Keratinocyte (primary cell): ENCODE measurements around the gene MPND. TPM values are rescaled to one million over a fixed set of nuclear protein-coding genes. Genes with fewer than 3 reads are reported as not detected.

ENCODE experiments used
- DNase-seq: peaks from one replicate; pipeline ENCODE4 v3.0.0-alpha.2; 2011; ENCODE audit warnings: low read depth, missing footprints, low spot score
- FAIRE-seq: peaks from 2 replicates; lab custom pipeline; 2011; peaks lifted over from hg19 to GRCh38; lab: Jason Lieb, UNC
- H2AFZ ChIP-seq: 2 replicates; pipeline ENCODE4 v1.6.0; 2012; ENCODE audit warnings: low read length, control low read depth, inconsistent platforms; ENCODE audit not compliant: control insufficient read depth
- H3K27ac ChIP-seq: 2 replicates; pipeline ENCODE4 v1.5.1; 2011; ENCODE audit warnings: low read length; ENCODE audit not compliant: control insufficient read depth, insufficient read depth
- H3K27me3 ChIP-seq: 3 replicates; pipeline ENCODE4 v1.6.0; 2011; ENCODE audit warnings: low read length; ENCODE audit not compliant: control insufficient read depth, insufficient read depth; ENCODE audit errors: extremely low read depth
- H3K36me3 ChIP-seq, 2 experiments: 2 replicates in 1 of 2; 3 replicates in 1 of 2; pipeline ENCODE4 v1.5.1; 2011; ENCODE audit warnings: low read length in 2 of 2, mild to moderate bottlenecking in 1 of 2; ENCODE audit not compliant: control insufficient read depth in 2 of 2, insufficient read depth in 2 of 2; ENCODE audit errors: extremely low read depth in 1 of 2
- H3K4me1 ChIP-seq: 3 replicates; pipeline ENCODE4 v1.5.1; 2011; ENCODE audit warnings: low read length; ENCODE audit not compliant: control insufficient read depth, insufficient read depth; ENCODE audit errors: extremely low read depth
- H3K4me2 ChIP-seq: 3 replicates; pipeline ENCODE4 v1.6.0; 2011; ENCODE audit warnings: low read depth, low read length; ENCODE audit not compliant: control insufficient read depth, insufficient read depth; ENCODE audit errors: extremely low read depth
- H3K4me3 ChIP-seq, 3 experiments: fragments of 200-600 bp in 1 of 3; sonication (generic) in 1 of 3; 2 replicates in 2 of 3; 3 replicates in 1 of 3; pipeline ENCODE4 v1.5.1; 2011 to 2016; ENCODE audit warnings: low read length in 3 of 3, mild to moderate bottlenecking in 3 of 3, control low read depth in 2 of 3, inconsistent platforms in 1 of 3, low read depth in 1 of 3, mixed read lengths in 1 of 3, mixed run types in 1 of 3, moderate library complexity in 1 of 3; ENCODE audit not compliant: control insufficient read depth in 2 of 3, insufficient read depth in 2 of 3; ENCODE audit errors: extremely low read depth in 1 of 3
- H3K79me2 ChIP-seq: 2 replicates; pipeline ENCODE4 v1.6.0; 2012; ENCODE audit warnings: low read length; ENCODE audit not compliant: control insufficient read depth, insufficient read depth
- H3K9ac ChIP-seq: 3 replicates; pipeline ENCODE4 v1.6.0; 2011; ENCODE audit warnings: low read length; ENCODE audit not compliant: control insufficient read depth, insufficient read depth; ENCODE audit errors: extremely low read depth
- H3K9me1 ChIP-seq: 3 replicates; pipeline ENCODE4 v1.6.0; 2011; ENCODE audit warnings: low read length; ENCODE audit not compliant: control insufficient read depth, insufficient read depth; ENCODE audit errors: extremely low read depth
- H3K9me3 ChIP-seq: 2 replicates; pipeline ENCODE4 v1.5.1; 2012; ENCODE audit warnings: low read depth, low read length; ENCODE audit not compliant: control insufficient read depth
- H4K20me1 ChIP-seq: 3 replicates; pipeline ENCODE4 v1.6.0; 2011; ENCODE audit warnings: low read length; ENCODE audit not compliant: control insufficient read depth, insufficient read depth; ENCODE audit errors: extremely low read depth
- EZH2 ChIP-seq: IDR thresholded peaks from one replicate; pipeline ENCODE4 v1.6.1; 2012; ENCODE audit warnings: inconsistent platforms, mild to moderate bottlenecking, low read length, moderate library complexity
- dilution Hi-C: fragments of 300-500 bp; cut with MboI; formaldehyde crosslinking; loops from one replicate; pipeline ENCODE4 v1.7.0; 2020; ENCODE audit warnings: low sequenced_read_pairs; ENCODE audit not compliant: extremely low pct_ligation_motif_present
- polyA plus RNA-seq, 5 experiments: library from polyadenylated mRNA; depleted of rRNA in 3 of 5; stranded (reverse) in 3 of 5; stranded (forward) in 1 of 5; unstranded in 1 of 5; fragments of >200 nt; gene quantifications; 1 replicate in 1 of 5; 2 replicates in 3 of 5; 3 replicates in 1 of 5; pipeline versions ENCODE4 v1.2.1 to v1.2.3, GENCODE V29; 2011 to 2012; ENCODE audit warnings: missing spikeins in 2 of 5, low read depth in 1 of 5, low replicate concordance in 1 of 5
- TF ChIP-seq, protein P1 (sequence below), 3 experiments: IDR thresholded peaks in 1 of 3; conservative IDR thresholded peaks in 1 of 3; optimal IDR thresholded peaks in 1 of 3; 2 replicates in 2 of 3; 3 replicates in 1 of 3; pipeline versions ENCODE3 to v1.5.1; 2011; ENCODE audit warnings: low read length in 3 of 3, mild to moderate bottlenecking in 3 of 3, moderate library complexity in 2 of 3, control low read depth in 1 of 3, inconsistent platforms in 1 of 3; ENCODE audit not compliant: insufficient read depth in 2 of 3; ENCODE audit errors: extremely low read depth in 1 of 3

MPND gene
- polyA plus RNA-seq, 1 donor (not counting 4 experiments of a cell fraction or from before 2014, with no cell fraction given): 4.2 TPM

DNA sequence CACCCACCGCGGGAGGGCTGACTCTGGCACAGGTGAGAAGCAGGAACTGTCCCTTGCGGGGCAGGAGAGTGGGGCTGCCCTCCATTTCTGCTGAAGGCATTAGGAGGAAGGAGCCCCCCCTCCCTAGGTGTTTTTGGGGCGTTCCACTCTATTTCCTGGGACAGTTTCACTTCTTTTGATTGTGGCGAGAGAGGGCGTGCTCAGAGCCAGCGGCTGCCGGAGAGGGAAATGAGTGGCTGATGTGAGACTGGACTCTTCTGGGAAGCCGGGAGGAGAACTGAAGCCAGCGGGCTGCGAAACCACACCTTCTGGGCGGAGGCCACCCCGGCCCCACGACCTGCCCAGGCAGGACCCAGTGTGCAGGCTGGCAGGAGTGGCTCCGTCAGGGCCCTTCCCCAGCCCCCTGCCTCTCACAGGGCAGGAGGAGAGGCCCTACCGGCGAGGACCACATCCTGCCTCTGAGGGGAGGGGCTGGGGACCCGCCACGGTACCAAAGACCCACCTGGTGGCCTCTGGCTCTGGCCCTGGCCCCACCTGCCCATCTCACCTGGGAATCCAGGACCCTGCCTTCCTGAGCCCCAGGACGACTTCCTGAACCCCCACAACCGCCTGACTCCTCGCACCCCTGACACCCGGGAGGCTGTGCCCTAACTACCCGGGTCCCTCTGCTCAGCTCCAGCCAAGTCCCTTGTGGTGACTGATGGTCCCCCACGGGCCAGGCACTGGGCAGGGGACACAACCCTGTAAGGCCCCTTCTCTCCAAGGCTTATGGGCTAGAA, 25.9 kb downstream of the MPND start:
- peaks cover 22% of the 10 kb centered on the region in 2 experiments for H3K36me3 ChIP-seq
- no peaks in the 10 kb centered on the region for H4K20me1 ChIP-seq
- no peaks in the 10 kb centered on the region for H3K9me3 ChIP-seq
- peak overlapping the region; percentile 67 for H3K4me2 ChIP-seq
- no peaks in the 10 kb centered on the region for H3K27me3 ChIP-seq
- TF ChIP-seq EZH2: no peak
- TF ChIP-seq, protein P1, sequence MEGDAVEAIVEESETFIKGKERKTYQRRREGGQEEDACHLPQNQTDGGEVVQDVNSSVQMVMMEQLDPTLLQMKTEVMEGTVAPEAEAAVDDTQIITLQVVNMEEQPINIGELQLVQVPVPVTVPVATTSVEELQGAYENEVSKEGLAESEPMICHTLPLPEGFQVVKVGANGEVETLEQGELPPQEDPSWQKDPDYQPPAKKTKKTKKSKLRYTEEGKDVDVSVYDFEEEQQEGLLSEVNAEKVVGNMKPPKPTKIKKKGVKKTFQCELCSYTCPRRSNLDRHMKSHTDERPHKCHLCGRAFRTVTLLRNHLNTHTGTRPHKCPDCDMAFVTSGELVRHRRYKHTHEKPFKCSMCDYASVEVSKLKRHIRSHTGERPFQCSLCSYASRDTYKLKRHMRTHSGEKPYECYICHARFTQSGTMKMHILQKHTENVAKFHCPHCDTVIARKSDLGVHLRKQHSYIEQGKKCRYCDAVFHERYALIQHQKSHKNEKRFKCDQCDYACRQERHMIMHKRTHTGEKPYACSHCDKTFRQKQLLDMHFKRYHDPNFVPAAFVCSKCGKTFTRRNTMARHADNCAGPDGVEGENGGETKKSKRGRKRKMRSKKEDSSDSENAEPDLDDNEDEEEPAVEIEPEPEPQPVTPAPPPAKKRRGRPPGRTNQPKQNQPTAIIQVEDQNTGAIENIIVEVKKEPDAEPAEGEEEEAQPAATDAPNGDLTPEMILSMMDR (optimal IDR thresholded peaks at IDR 0.05 in 1 of 3, IDR thresholded peaks at IDR 0.05 in 1 of 3, conservative IDR thresholded peaks at IDR 0.05 in 1 of 3; ENCODE audit: extremely low read depth in 1 of 3, insufficient read depth in 2 of 3, low read length in 3 of 3): peak in 1 of 3 experiments; percentile 8
- peak overlapping the region; percentile 76 for H3K9ac ChIP-seq
- peak overlapping the region; percentile 84 for H3K27ac ChIP-seq
- FAIRE-seq (peak; percentile 56), DNase-seq (peak; percentile 66)
- H3K4me1 ChIP-seq: peaks cover 28% of the 10 kb centered on the region
- H3K4me3 ChIP-seq: peak overlapping the region; percentile 13 to 51 (median 47)
- peaks cover 2% of the 10 kb centered on the region for H3K9me1 ChIP-seq
- peaks cover 59% of the 10 kb centered on the region for H3K79me2 ChIP-seq
- dilution Hi-C loops: no loop called here
- no peak overlapping the region for H2AFZ ChIP-seq

DNA sequence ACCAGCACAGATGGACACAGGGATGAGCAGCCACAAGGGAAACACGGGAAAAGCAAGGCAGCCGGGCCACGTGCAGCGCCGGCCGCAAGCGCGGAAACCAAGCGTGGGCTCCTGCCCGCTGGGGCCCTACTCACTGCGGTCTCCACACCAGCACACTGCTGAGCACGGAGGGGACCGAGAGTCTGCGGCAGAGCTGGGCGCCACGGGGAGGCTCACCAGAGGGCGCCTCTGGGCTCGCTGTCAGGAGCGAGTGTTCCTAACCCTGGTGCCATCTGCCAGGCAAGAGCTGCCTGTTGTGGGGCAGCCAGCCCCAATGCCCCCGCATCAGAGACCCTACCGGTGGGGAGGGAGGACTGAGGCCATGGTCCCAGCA, 26.5 kb downstream of the MPND start:
- Histone ChIP-seq H3K4me2 (peak overlapping the region; percentile 67), H3K36me3 (peaks cover 22% of the 10 kb centered on the region in 2 experiments), H3K27ac (peak overlapping the region; percentile 84), H4K20me1 (peaks cover 4% of the 10 kb centered on the region), H3K27me3 (no peaks in the 10 kb centered on the region), H3K4me1 (peaks cover 33% of the 10 kb centered on the region), H3K9ac (peak overlapping the region; percentile 76), H3K9me1 (peaks cover 3% of the 10 kb centered on the region), H3K4me3 (peak overlapping the region in 2 of 3 experiments; percentile 47 to 51), H3K79me2 (peaks cover 65% of the 10 kb centered on the region), H3K9me3 (no peaks in the 10 kb centered on the region), H2AFZ (no peak overlapping the region)
- no peak for TF ChIP-seq EZH2
- TF ChIP-seq, protein P1 (optimal IDR thresholded peaks at IDR 0.05 in 1 of 3, IDR thresholded peaks at IDR 0.05 in 1 of 3, conservative IDR thresholded peaks at IDR 0.05 in 1 of 3; ENCODE audit: extremely low read depth in 1 of 3, insufficient read depth in 2 of 3, low read length in 3 of 3): peak; percentile 50 to 90 (median 76)
- FAIRE-seq (peak; percentile 48), DNase-seq (no peak)
- dilution Hi-C loops: no loop called here
